Colonic mucosa (tissue), 4 donors: ENCODE results near the gene YAP1. TPM values are rescaled to one million over a fixed set of nuclear protein-coding genes. Genes with fewer than 3 reads are reported as not detected.

ENCODE experiments used
- DNase-seq: peaks from one replicate; pipeline ENCODE4 v3.0.0-alpha.2; 2020
- H3K27ac ChIP-seq: fragments of 200-600 bp; one replicate; pipeline ENCODE4 v1.8.0; 2021
- H3K27me3 ChIP-seq: fragments of 200-600 bp; one replicate; pipeline ENCODE4 v1.8.0; 2021
- H3K36me3 ChIP-seq: fragments of 200-600 bp; one replicate; pipeline ENCODE4 v1.8.0; 2021
- H3K4me1 ChIP-seq: fragments of 200-600 bp; one replicate; pipeline ENCODE4 v1.8.0; 2021; ENCODE audit warnings: mild to moderate bottlenecking
- H3K4me3 ChIP-seq: fragments of 200-600 bp; one replicate; pipeline ENCODE4 v1.8.0; 2021
- H3K9ac ChIP-seq, 2 donors: one replicate each; pipeline ENCODE4 v1.7.0; 2013; ENCODE audit warnings: control low read depth in 2 of 2, low read depth in 2 of 2, low read length in 2 of 2
- H3K9me3 ChIP-seq: fragments of 200-600 bp; one replicate; pipeline ENCODE4 v1.8.0; 2021
- intact Hi-C: fragments of 100-400 bp; cut with DNase I; formaldehyde crosslinking; loops from one replicate; pipeline ENCODE4 v1.14.1; 2022
- total RNA-seq, 2 donors: library from RNA; stranded (reverse); fragmentation: NEBNext Ultra II Directional in 1 of 2; extraction: Animal tissue kit (Norgen Biotek cat#: 25700) in 1 of 2; gene quantifications; one replicate each; pipeline ENCODE4 v1.2.1, GENCODE V29; 2021
- TF ChIP-seq, protein P1 (sequence below): fragments of 200-600 bp; IDR thresholded peaks from one replicate; pipeline ENCODE4 v1.8.0; 2022; ENCODE audit warnings: antibody characterized with exemption, mild to moderate bottlenecking
- donor health status: healthy.
- donor health status: DM: no; HTN: no; CAD: no.
- donor health status: DM: no; HTN: no; CAD: no.

Gene YAP1
- total RNA-seq, 2 donors from 2014 or later = 43.9 to 71.7 TPM

DNA sequence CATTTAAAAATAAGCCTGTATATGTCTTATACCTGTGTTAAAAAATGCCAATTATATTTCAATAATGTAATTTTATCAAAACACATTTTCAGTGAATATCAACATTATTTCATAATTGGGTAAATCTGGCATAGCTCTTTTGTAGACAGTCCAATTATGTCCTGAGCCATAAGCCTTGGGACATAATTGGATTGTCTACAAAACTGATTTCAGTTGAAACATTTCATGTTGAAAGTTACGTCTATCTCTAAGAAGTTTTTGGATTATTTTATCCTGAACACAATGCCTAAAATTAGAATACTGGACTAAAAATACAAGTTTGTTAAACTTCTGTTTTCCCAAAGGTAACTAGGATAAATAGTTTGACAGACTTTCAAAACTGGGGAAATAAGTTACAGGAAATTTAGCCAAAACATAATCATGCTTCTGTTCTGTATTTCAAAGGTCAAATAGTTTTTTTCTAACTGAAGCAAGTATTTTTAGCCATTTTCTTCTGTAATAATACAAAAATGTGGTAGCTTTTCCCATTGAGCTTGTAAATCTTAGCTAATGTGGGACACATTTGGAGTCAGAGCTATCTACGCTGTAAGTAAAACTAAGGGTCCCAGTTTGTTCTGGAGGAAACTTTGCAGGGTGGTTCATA lies 106.3 kb downstream of the YAP1 start:
- no peak overlapping the region for H3K27ac ChIP-seq

DNA sequence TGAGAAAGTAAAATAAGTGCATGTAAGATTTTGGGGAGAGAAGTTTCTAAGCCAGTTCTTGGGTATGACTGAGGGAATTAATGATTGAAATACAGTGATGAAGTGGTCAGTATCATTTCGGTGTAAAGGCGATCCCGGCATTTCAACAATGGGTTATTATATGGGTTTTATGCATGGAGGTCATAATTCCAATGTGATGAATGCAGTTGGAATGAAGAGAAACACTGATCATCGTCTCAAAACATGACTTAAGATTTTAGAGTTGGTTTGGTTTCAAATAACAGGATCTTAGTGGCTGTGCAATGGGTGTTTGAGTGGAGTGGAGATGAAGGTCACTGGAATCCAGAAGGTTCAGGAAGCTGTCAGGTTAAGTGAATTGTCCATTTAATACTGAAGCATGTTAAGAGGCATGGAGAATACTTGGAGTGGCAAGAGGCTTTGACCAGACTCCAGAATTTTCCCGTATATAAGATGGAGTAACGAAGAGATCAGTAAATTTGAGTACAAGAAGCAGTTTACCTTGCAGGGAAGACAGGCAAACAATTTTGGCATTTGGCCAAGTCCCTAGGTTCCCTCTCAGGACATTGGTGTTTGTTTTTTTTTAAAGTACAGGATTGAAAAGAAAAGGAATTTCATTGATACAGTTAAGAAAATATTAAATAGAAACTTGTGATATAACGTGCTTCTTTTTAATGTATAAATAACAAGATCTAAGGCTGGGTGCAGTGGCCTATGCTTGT lies 110.7 kb downstream of the YAP1 start:
- Histone ChIP-seq H3K4me3 (no peak overlapping the region), H3K9me3 (no peaks in the 10 kb centered on the region), H3K27ac (no peak overlapping the region), H3K4me1 (no peaks in the 10 kb centered on the region), H3K9ac (no peak overlapping the region), H3K36me3 (no peaks in the 10 kb centered on the region), H3K27me3 (no peaks in the 10 kb centered on the region)
- TF ChIP-seq, protein P1, sequence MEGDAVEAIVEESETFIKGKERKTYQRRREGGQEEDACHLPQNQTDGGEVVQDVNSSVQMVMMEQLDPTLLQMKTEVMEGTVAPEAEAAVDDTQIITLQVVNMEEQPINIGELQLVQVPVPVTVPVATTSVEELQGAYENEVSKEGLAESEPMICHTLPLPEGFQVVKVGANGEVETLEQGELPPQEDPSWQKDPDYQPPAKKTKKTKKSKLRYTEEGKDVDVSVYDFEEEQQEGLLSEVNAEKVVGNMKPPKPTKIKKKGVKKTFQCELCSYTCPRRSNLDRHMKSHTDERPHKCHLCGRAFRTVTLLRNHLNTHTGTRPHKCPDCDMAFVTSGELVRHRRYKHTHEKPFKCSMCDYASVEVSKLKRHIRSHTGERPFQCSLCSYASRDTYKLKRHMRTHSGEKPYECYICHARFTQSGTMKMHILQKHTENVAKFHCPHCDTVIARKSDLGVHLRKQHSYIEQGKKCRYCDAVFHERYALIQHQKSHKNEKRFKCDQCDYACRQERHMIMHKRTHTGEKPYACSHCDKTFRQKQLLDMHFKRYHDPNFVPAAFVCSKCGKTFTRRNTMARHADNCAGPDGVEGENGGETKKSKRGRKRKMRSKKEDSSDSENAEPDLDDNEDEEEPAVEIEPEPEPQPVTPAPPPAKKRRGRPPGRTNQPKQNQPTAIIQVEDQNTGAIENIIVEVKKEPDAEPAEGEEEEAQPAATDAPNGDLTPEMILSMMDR = no peak
- intact Hi-C loops = no loop called here
- DNase-seq = no peak

More for the DNA sequence above, 106.3 kb downstream of the YAP1 start:
- no peaks in the 10 kb centered on the region for H3K9me3 ChIP-seq
- DNase-seq = no peak
- TF ChIP-seq, protein P1 = no peak
- H3K27me3 ChIP-seq = no peaks in the 10 kb centered on the region
- no peak overlapping the region for H3K9ac ChIP-seq
- no peaks in the 10 kb centered on the region for H3K4me1 ChIP-seq
- no peaks in the 10 kb centered on the region for H3K36me3 ChIP-seq
- H3K4me3 ChIP-seq = no peak overlapping the region
- intact Hi-C loops = no loop called here

DNA sequence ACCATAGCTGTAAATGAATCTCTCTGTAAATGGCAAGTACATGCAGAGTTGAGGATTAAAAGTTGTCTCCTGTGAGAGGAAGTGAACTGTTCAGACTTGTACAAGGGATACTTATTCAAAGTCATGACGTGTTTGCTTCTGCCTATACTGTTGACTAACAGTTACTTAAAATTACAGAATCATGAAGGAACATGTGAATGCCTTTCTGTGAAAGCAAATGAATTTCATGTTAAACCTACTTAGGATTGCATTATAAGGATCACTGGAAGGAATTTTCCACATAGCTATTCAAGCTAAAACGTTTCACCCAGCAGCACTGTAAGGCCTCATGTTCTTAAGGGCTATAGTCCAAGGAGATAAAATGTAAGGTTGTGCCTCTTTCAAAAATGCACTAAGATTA lies 113.6 kb downstream of the YAP1 start:
- Histone ChIP-seq H3K27me3 (no peaks in the 10 kb centered on the region), H3K9ac (no peak overlapping the region), H3K4me3 (no peak overlapping the region), H3K36me3 (no peaks in the 10 kb centered on the region), H3K9me3 (no peaks in the 10 kb centered on the region), H3K4me1 (no peaks in the 10 kb centered on the region), H3K27ac (no peak overlapping the region)
- DNase-seq = no peak
- intact Hi-C loops = no loop called here
- TF ChIP-seq, protein P1 = no peak

DNA sequence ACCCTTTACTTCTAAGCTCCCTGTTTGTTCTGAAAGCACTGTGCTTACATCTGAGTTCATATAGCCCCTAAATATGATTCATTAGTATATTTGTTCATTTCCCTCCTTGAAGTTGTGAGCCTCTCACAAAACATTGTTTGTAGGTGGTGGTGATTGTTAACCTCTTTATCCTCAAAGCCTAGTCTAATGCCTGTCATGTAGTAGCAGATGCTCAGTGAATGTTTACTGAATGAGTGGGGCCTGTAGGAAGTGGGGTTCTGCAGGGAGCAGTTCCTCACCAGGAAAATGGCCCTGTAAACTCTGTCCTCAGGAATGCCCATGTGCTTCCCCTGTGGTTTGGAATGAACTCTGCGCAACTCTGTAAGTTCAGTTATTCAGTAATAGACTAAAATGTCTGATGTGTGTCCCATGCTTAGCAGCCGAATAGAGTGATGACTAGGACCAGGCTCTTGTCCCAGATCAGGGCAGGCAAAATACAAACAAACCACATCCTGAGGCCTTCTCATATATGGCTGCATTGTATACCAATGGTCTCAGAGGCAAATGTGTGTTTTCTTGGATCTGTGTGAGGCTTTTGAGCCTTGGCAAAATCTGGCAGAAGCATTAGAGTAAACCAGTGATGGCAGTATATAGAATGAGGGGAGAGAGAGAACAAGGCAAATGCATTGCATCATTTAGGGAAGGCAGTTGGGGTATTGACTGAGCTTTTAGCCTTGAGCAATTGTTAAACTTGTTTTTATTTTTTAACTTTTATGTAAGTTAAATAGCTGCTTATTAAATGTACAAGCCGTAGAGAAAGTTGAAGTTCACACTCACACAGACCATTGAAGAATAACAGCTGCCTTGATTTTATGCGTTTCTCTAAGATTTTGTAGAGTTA lies 115.7 kb downstream of the YAP1 start:
- H3K27me3 ChIP-seq = no peaks in the 10 kb centered on the region
- no peaks in the 10 kb centered on the region for H3K4me1 ChIP-seq
- DNase-seq = no peak
- intact Hi-C loops = no loop called here
- H3K27ac ChIP-seq = no peak overlapping the region
- H3K4me3 ChIP-seq = no peak overlapping the region
- TF ChIP-seq, protein P1 = no peak
- no peak overlapping the region for H3K9ac ChIP-seq
- H3K36me3 ChIP-seq = no peaks in the 10 kb centered on the region
- no peaks in the 10 kb centered on the region for H3K9me3 ChIP-seq

DNA sequence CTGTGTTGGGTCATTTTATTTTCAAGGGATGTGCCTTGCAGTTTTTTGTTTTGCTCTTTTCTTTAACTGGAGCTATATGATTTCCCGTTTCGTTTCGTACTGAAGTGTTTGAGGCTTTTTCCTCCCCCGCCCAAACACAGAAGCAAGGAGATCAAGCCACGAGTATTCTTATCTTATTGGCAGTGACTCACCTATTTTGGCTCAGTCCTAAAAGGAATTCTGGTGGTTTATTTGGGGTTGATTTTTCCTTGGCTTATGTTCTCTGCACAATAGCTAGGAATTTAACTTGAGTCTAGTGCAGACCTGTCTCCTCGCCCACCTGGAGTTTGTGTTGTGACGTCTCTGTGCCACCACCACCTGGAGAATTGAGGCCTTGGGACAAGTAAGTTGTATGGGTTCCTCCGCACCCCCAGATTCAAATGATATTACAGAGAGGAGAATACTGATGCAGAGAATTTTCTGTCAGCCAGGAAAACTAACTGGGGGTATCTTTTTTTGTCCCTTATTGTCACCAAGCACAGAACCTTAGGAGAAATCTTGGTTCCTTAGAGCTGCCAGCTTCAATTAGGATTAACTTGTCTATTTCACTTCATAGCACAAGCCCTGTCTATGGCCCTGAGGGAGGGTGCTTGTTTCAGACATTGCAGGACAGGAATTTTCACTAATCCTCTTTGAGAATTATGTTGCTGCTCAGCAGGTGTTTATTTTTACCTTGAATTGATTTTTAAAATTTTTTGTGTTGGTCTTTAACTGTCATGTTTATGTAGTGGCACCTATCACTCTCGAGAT lies 116.6 kb downstream of the YAP1 start:
- intact Hi-C loops = no loop called here
- Histone ChIP-seq H3K36me3 (no peaks in the 10 kb centered on the region), H3K27ac (no peak overlapping the region), H3K9ac (no peak overlapping the region), H3K9me3 (no peaks in the 10 kb centered on the region), H3K4me1 (no peaks in the 10 kb centered on the region), H3K27me3 (no peaks in the 10 kb centered on the region), H3K4me3 (no peak overlapping the region)
- DNase-seq = no peak
- TF ChIP-seq, protein P1 = no peak
